ENCODE data around the gene NAV1.

GRCh38 chr1:201539561-201540431 lies 869 bp downstream of the NAV1 start:
- no peak for TF ChIP-seq POLR2A (IDR thresholded peaks at IDR 0.05)
- TF ChIP-seq, protein P1, sequence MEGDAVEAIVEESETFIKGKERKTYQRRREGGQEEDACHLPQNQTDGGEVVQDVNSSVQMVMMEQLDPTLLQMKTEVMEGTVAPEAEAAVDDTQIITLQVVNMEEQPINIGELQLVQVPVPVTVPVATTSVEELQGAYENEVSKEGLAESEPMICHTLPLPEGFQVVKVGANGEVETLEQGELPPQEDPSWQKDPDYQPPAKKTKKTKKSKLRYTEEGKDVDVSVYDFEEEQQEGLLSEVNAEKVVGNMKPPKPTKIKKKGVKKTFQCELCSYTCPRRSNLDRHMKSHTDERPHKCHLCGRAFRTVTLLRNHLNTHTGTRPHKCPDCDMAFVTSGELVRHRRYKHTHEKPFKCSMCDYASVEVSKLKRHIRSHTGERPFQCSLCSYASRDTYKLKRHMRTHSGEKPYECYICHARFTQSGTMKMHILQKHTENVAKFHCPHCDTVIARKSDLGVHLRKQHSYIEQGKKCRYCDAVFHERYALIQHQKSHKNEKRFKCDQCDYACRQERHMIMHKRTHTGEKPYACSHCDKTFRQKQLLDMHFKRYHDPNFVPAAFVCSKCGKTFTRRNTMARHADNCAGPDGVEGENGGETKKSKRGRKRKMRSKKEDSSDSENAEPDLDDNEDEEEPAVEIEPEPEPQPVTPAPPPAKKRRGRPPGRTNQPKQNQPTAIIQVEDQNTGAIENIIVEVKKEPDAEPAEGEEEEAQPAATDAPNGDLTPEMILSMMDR (IDR thresholded peaks at IDR 0.05 in 8 of 11, conservative IDR thresholded peaks at IDR 0.05 in 3 of 11), result no peak

Data from spleen (tissue), 7 donors.